Superior temporal gyrus (tissue), 1 donor: ENCODE measurements around the gene ATP10A.
A peak's percentile ranks its signal among the peaks of the same experiment; 100 is the strongest.

Source experiments
- DNase-seq: peaks from one replicate; pipeline ENCODE4 v3.0.0-alpha.2; 2016; ENCODE audit errors: extremely low spot score

The ATP10A gene

GRCh38 chr15:25812845-25813244 is 50.3 kb downstream of the ATP10A start:
- no peak for DNase-seq

- no peak for DNase-seq
Observed at GRCh38 chr15:25812073-25812472, 51.1 kb downstream of the ATP10A start.

GRCh38 chr15:25811481-25811906 is 51.6 kb downstream of the ATP10A start:
- DNase-seq = no peak

- no peak for DNase-seq
Observed at GRCh38 chr15:25810631-25811091, 52.5 kb downstream of the ATP10A start.

DNA sequence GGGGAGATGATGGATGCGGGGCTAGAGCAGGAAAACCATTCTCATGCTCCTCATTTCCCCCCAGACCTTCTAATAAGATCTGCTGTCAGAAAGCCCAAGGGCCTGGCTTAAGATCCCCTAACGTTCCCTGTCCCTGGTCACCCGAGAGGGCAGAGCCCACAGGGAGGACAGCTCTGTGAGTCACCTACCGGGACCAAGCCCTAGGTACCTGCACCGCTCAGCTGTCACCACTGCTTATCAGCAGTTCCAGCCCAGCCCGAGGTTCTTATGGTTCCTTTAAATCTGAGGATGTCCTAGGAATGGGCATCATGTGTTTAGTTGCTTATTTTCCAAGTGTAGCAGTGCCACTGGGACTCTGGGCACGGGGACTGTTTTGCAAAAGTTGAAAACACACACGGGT is 53.0 kb downstream of the ATP10A start:
- no peak for DNase-seq

GRCh38 chr15:25807063-25807462 is 56.1 kb downstream of the ATP10A start:
- no peak for DNase-seq

DNA sequence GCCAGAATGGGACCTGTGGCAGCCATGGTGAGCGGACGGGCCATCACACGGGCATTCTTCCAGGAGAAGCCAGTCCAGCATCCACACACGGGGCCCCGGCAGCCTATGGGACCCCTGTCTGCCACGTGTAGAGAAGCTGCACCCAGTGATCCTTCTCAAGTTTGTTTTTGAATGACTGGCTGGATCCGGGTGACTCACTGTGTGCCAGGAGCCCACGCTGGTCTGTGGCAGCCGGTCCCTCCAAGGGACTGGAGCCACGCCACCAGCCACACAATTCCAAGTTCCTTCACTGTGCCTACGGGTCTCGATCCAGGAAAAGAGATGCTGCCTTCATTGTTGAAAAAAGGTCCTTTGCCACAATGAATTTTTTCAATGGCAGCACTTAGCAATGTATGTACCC is 58.1 kb downstream of the ATP10A start:
- DNase-seq = no peak

- DNase-seq = no peak
Observed at GRCh38 chr15:25804451-25804850, 58.7 kb downstream of the ATP10A start.

GRCh38 chr15:25803541-25803940 is 59.6 kb downstream of the ATP10A start:
- DNase-seq = no peak

- DNase-seq = no peak
Observed at GRCh38 chr15:25803036-25803435, 60.1 kb downstream of the ATP10A start.

DNA sequence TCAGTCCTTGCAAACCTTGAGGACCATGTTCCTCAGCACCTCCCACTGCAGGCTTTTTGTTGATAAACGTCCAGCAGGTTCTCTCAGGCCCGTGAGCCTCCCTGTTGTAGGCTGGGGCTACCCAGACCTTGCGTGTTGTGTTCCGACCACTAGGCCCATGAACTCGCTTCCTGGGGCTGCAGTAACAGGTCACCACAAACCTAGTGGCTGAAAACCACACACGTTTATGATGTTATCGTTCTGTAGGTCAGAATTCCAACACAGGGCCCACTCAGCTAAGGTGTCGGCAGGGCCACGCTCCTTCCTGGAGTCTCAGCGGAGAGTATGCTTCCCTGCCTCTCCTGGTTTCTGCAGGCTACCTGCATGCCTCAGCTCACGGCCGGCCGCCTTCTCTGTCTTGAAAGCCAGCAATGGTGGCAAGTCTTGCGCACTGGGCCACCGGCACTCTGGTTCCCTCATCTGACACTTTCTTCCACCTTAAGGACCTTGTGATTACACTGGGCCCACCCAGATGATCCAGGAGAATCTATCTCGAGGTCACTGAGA is 60.8 kb downstream of the ATP10A start:
- no peak for DNase-seq

DNA sequence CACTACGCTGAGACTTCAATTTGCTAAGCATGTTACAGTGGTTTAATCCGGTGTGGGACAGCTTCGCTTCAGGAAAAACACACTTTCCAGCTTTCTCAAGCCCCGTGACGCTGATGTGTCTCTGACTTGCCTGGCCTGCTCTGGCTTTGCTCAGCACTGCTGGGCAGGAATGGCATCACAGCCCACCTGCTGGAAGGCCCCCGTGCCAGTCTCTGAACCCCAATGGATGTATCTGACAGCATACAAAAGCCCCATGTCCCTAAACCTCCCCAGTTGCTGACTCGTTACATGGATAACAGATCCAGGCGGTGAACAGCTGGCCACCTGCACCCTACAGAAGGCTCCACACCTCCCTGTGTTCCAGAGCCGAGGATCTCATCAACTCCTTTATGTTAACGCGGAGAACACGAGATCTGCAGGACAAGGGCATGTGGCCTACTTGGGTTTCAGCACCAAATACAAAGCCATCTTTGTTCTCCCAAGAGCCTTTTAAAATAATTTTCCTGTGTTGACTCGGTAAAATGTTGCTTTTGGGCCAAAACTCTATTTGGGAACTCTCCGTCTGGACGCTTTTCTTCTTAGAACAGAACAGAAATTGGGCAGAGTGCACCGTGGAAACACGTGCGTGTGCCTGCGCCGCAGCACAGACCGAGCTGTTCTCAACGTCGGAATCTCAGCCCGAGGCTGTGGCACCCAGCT is 61.4 kb downstream of the ATP10A start:
- DNase-seq = peak; percentile 40

- no peak for DNase-seq
Observed at GRCh38 chr15:25800761-25801515, 62.2 kb downstream of the ATP10A start.

GRCh38 chr15:25799906-25800700 is 63.0 kb downstream of the ATP10A start:
- DNase-seq = no peak

- no peak for DNase-seq
Observed at GRCh38 chr15:25797936-25798901, 64.9 kb downstream of the ATP10A start.

DNA sequence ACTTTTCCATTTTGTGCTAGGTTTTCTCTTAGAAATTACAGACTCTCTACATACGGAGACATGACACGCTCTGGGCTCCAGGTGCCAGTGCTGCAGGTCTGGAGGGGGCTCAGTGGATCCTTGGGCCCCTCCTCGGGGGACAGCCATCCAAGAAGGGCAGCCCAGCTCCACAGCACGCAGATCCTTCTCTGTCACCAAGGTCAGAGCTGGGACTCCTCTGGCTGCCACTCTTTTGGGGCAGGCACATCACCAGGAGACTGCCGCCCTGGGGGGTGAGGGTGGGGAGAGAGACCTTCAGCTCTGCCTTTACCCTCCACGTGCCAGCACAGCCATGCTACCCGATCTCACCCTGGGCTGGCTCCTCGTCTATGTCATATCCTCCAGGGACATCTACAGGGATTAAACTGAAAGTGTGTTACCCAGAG is 65.6 kb downstream of the ATP10A start:
- DNase-seq = no peak

DNA sequence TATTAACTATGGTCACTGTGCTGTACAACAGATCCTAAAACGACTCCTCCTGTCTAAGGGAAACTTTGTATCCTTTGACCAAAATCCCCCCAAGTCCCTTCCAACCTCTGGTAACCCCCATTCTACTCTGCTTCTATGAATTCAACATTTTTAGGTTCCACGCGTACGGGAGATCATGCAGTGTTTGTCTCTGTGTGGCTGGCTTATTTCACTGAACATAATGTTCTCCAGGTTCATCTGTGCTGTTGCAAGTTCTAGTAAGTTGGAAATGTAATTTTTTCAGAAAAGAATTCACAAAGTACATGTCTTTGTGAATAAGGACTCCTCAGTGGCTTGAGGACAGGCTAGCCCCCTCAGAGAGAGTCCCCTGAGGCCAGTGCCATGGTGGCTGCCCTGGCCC is 66.1 kb downstream of the ATP10A start:
- no peak for DNase-seq

- DNase-seq = no peak
Observed at GRCh38 chr15:25796395-25796794, 66.7 kb downstream of the ATP10A start.

GRCh38 chr15:25795712-25796111 is 67.4 kb downstream of the ATP10A start:
- DNase-seq = no peak

DNA sequence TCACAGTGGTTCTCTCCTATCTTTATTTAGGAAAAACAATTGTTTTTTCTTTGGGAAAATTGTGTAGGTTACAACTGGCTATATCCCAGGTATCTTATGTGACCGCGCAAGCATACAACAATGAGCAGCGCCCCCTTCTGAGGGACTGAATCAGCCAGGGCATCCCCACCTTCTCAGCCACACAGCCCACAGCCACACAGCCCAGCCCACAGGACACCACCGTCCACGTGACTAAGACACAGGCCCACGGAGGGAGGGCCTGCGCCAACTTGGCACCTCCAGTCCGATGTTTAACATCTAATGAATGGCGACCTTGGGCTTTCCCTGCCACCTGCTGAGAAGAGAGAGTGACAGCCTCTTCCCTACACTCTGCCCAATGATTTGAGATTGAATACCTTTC is 68.1 kb downstream of the ATP10A start:
- DNase-seq = no peak
